Erythroblast (primary cell): Measurements from ENCODE around the gene ANKRD44.

Experiments
- GATA1 ChIP-seq: IDR thresholded peaks from 2 replicates; pipeline ENCODE4 v1.6.1; 2011; ENCODE audit warnings: low read depth, mild to moderate bottlenecking, control low read depth, low read length, moderate library complexity
- POLR2A ChIP-seq: IDR thresholded peaks from 2 replicates; pipeline ENCODE4 v1.6.1; 2011; ENCODE audit warnings: mild to moderate bottlenecking, low read length

- no peak for TF ChIP-seq GATA1
- no peak for TF ChIP-seq POLR2A
Measured at GRCh38 chr2:197163712-197164140, 146.9 kb downstream of the ANKRD44 start.
